GM10266 (cell line): ENCODE data around the gene CCDC57.

Experiments used
- DNase-seq: peaks from one replicate; pipeline ENCODE4 v3.0.0; 2012; ENCODE audit errors: extremely low spot score
- TF ChIP-seq, protein P1 (sequence below): IDR thresholded peaks from 2 replicates; pipeline ENCODE4 v1.5.1; 2012; ENCODE audit warnings: mild to moderate bottlenecking, low read depth; ENCODE audit not compliant: control insufficient read depth, insufficient read depth; ENCODE audit errors: missing control alignments

The CCDC57 gene

GRCh38 chr17:82095777-82096708 lies 116.6 kb downstream of the CCDC57 start:
- no peak for DNase-seq
- TF ChIP-seq, protein P1, sequence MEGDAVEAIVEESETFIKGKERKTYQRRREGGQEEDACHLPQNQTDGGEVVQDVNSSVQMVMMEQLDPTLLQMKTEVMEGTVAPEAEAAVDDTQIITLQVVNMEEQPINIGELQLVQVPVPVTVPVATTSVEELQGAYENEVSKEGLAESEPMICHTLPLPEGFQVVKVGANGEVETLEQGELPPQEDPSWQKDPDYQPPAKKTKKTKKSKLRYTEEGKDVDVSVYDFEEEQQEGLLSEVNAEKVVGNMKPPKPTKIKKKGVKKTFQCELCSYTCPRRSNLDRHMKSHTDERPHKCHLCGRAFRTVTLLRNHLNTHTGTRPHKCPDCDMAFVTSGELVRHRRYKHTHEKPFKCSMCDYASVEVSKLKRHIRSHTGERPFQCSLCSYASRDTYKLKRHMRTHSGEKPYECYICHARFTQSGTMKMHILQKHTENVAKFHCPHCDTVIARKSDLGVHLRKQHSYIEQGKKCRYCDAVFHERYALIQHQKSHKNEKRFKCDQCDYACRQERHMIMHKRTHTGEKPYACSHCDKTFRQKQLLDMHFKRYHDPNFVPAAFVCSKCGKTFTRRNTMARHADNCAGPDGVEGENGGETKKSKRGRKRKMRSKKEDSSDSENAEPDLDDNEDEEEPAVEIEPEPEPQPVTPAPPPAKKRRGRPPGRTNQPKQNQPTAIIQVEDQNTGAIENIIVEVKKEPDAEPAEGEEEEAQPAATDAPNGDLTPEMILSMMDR = no peak

DNA sequence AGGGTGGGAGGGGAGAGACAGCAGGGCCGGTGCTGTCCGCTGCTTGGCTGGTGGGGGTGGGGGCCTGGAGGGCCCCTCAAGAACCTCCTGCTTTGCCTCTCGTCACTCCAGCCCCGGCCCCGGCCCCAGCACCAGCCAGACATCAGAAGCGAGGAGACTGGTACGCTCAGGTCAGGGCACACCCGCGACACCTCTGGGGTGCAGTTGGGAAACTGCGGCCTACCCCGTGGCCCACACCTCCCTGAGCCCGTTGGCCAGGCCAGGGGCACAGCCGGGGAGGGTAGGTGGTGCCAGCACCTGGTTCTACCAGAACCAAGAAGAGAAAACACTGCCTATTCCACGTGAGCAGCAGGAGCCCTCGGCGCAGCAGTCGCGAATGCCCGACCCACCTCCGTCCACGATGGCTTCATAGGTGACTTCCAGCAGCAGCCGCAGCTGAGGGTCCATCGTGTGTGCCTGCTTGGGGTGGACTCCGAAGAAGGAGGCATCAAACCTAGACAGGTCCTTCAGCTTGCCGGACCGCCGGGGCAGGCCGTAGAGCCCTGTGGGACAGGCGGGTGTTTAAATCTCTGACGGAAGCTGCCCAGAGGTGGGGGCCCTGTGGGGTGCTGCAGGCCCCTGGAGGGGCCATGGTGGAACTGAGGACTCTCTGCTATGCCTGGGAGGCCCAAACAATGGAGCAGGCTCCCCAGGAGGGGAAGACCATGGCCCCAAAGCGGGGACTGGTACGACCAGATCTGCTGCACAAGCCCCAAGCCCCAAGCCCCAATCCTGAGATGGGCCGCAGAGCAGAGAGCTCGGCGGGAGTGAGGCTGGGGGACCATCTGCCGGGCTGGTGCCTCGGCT lies 117.5 kb downstream of the CCDC57 start:
- TF ChIP-seq, protein P1 = no peak
- no peak for DNase-seq

GRCh38 chr17:82092995-82093751 lies 119.5 kb downstream of the CCDC57 start:
- TF ChIP-seq, protein P1 = no peak
- no peak for DNase-seq

DNA sequence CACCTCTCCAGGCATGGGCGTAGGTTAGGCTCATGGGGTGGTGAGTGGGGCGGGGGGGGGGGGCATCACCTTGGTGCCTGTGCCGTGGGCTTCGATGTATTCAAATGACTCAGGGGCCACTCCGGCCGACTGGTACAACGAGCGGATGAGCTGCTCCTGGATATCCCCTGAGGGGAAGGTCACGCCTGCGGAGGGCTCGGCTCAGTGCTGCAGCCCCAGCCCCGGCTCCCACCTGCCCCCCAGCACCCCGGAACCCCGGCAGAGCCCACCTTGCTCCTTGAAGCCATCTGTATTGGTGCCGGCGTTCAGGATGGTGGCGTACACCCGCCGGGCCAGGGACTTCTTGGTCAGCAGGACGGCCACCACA lies 120.0 kb downstream of the CCDC57 start:
- TF ChIP-seq, protein P1 = no peak
- no peak for DNase-seq

GRCh38 chr17:82092094-82092586 lies 120.5 kb downstream of the CCDC57 start:
- DNase-seq = no peak
- TF ChIP-seq, protein P1 = no peak

DNA sequence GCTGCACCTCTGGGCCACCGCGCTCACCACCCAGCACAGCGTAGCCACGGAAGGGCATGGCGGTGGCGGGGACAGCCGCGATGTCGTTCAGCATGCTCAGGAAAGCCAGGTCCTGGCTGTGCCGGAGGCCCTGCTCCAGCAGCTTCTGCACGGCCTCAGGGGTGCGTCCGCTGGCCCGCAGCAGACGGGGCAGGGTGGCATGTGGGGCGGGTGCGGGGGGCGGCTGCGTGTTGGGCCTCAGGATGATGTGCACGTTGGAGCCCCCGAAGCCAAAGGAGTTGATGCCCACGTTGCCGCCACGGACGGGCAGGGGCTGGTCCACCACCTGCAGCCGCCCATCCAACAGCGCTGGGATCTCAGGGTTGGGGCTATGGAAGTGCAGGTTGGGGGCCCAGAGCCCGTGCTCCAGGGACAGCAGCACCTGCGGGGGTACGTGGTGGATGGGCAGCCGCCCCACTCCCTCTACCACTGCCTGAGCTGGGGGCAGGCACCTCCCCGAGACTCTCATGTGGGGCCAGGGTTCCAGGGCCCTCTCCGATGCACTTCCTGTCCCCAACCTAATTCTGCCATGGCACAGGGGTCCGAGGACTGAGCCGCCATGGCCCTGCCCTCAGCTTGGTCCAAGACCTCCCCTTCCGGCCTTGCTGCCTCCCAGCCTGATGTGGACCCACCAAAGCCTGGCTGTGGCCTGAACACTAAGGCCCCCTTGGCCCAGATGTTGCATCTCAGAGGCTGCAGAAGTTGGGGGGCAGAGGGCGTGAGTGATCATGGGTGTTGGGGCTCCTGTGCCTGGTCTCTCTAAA lies 121.2 kb downstream of the CCDC57 start:
- TF ChIP-seq, protein P1 = no peak
- no peak for DNase-seq
